Hematopoietic multipotent progenitor cell (in vitro differentiated cells): ENCODE results near the gene LNX1. TPM values are rescaled to one million over a fixed set of nuclear protein-coding genes. Genes with fewer than 3 reads are reported as not detected.
A peak's percentile ranks its signal among the peaks of the same experiment; 100 is the strongest.
"Not testable (repeated sequence)": the region's sequence is repeated elsewhere in the genome, so short reads cannot be mapped to it uniquely, and the experiment has no call there.

Experiments used
- DNase-seq, 3 donors: peaks; one replicate each; pipeline ENCODE4 v3.0.0-alpha.2; 2011 to 2015; ENCODE audit warnings: low read depth in 2 of 3, low spot score in 2 of 3
- total RNA-seq: library from RNA; depleted of rRNA; stranded (reverse); fragments of >200 nt; gene quantifications from one replicate; pipeline ENCODE4 v1.2.3, GENCODE V29; 2012

The LNX1 gene
- total RNA-seq, 1 donor: 1.6 TPM

GRCh38 chr4:53477636-53478035 is 113.7 kb downstream of the LNX1 start:
- DNase-seq: no peak

GRCh38 chr4:53477038-53477565 is 114.2 kb downstream of the LNX1 start:
- DNase-seq: no peak

- DNase-seq: no peak
Measured at GRCh38 chr4:53476232-53477037, 114.9 kb downstream of the LNX1 start.

GRCh38 chr4:53466576-53466975 is 124.7 kb downstream of the LNX1 start:
- not testable (repeated sequence) for DNase-seq

- no peak for DNase-seq
Measured at GRCh38 chr4:53465891-53466290, 125.4 kb downstream of the LNX1 start.

- DNase-seq: no peak
Measured at GRCh38 chr4:53465281-53465680, 126.0 kb downstream of the LNX1 start.

GRCh38 chr4:53463340-53463739 is 127.9 kb downstream of the LNX1 start:
- no peak for DNase-seq

GRCh38 chr4:53461244-53461643 is 130.0 kb downstream of the LNX1 start:
- no peak for DNase-seq

GRCh38 chr4:53459548-53459947 is 131.7 kb downstream of the LNX1 start:
- DNase-seq: no peak

- no peak for DNase-seq
Measured at GRCh38 chr4:53456178-53456577, 135.1 kb downstream of the LNX1 start.

- no peak for DNase-seq
Measured at GRCh38 chr4:53455766-53456165, 135.5 kb downstream of the LNX1 start.

GRCh38 chr4:53453385-53453784 is 137.9 kb downstream of the LNX1 start:
- no peak for DNase-seq

- DNase-seq: no peak
Measured at GRCh38 chr4:53450773-53451172, 140.5 kb downstream of the LNX1 start.

- no peak for DNase-seq
Measured at GRCh38 chr4:53444954-53445353, 146.3 kb downstream of the LNX1 start.

GRCh38 chr4:53441564-53441963 is 149.7 kb downstream of the LNX1 start:
- no peak for DNase-seq

GRCh38 chr4:53436251-53436650 is 155.0 kb downstream of the LNX1 start:
- no peak for DNase-seq

- DNase-seq: no peak
Measured at GRCh38 chr4:53432528-53433424, 158.5 kb downstream of the LNX1 start.

GRCh38 chr4:53431052-53431451 is 160.2 kb downstream of the LNX1 start:
- peak in 2 of 3 donors; percentile 14 to 36 for DNase-seq

- no peak for DNase-seq
Measured at GRCh38 chr4:53427366-53427765, 163.9 kb downstream of the LNX1 start.

- no peak for DNase-seq
Measured at GRCh38 chr4:53424280-53424679, 167.0 kb downstream of the LNX1 start.

- DNase-seq: no peak
Measured at GRCh38 chr4:53422367-53422766, 168.9 kb downstream of the LNX1 start.
